ENCODE results near the gene PPFIBP1. TPM values are rescaled to one million over a fixed set of nuclear protein-coding genes. Genes with fewer than 3 reads are reported as not detected.

PPFIBP1 gene
- total RNA-seq, 1 donor from 2014 or later: 184 TPM

- no peak for DNase-seq (ENCODE audit: low spot score)
- Mint-ChIP-seq H3K27ac (ENCODE audit: unreplicated experiment) (peak overlapping the region; percentile 96), H3K4me1 (ENCODE audit: unreplicated experiment) (peaks cover 65% of the 10 kb centered on the region), H3K36me3 (ENCODE audit: low read depth, unreplicated experiment) (peaks cover 12% of the 10 kb centered on the region), H3K27me3 (ENCODE audit: unreplicated experiment) (no peaks in the 10 kb centered on the region), H3K4me3 (ENCODE audit: unreplicated experiment) (peak overlapping the region; percentile 42), H3K9me3 (ENCODE audit: unreplicated experiment) (no peaks in the 10 kb centered on the region)
- no peak for TF ChIP-seq CTCF (IDR thresholded peaks at IDR 0.05; ENCODE audit: unreplicated experiment)
Measured at GRCh38 chr12:27555925-27556778, 32.1 kb downstream of the PPFIBP1 start.

- Mint-ChIP-seq H3K27ac (ENCODE audit: unreplicated experiment) (peak overlapping the region; percentile 7), H3K36me3 (ENCODE audit: low read depth, unreplicated experiment) (no peaks in the 10 kb centered on the region), H3K4me3 (ENCODE audit: unreplicated experiment) (no peak overlapping the region), H3K4me1 (ENCODE audit: unreplicated experiment) (peaks cover 59% of the 10 kb centered on the region), H3K27me3 (ENCODE audit: unreplicated experiment) (no peaks in the 10 kb centered on the region), H3K9me3 (ENCODE audit: unreplicated experiment) (no peaks in the 10 kb centered on the region)
- DNase-seq (ENCODE audit: low spot score): no peak
- no peak for TF ChIP-seq CTCF (IDR thresholded peaks at IDR 0.05; ENCODE audit: unreplicated experiment)
Measured at GRCh38 chr12:27560126-27560525, 36.1 kb downstream of the PPFIBP1 start.

- Mint-ChIP-seq H3K27ac (ENCODE audit: unreplicated experiment) (no peak overlapping the region), H3K36me3 (ENCODE audit: low read depth, unreplicated experiment) (peaks cover 4% of the 10 kb centered on the region), H3K4me1 (ENCODE audit: unreplicated experiment) (peaks cover 57% of the 10 kb centered on the region), H3K27me3 (ENCODE audit: unreplicated experiment) (no peaks in the 10 kb centered on the region), H3K4me3 (ENCODE audit: unreplicated experiment) (no peak overlapping the region), H3K9me3 (ENCODE audit: unreplicated experiment) (no peaks in the 10 kb centered on the region)
- DNase-seq (ENCODE audit: low spot score): no peak
- no peak for TF ChIP-seq CTCF (IDR thresholded peaks at IDR 0.05; ENCODE audit: unreplicated experiment)
Measured at GRCh38 chr12:27561535-27562350, 37.7 kb downstream of the PPFIBP1 start.

GRCh38 chr12:27564612-27565213 is 40.7 kb downstream of the PPFIBP1 start:
- TF ChIP-seq CTCF (IDR thresholded peaks at IDR 0.05; ENCODE audit: unreplicated experiment): no peak
- no peaks in the 10 kb centered on the region for H3K27me3 Mint-ChIP-seq (ENCODE audit: unreplicated experiment)
- H3K4me1 Mint-ChIP-seq (ENCODE audit: unreplicated experiment): peaks cover 43% of the 10 kb centered on the region
- H3K9me3 Mint-ChIP-seq (ENCODE audit: unreplicated experiment): no peaks in the 10 kb centered on the region
- H3K36me3 Mint-ChIP-seq (ENCODE audit: low read depth, unreplicated experiment): peaks cover 8% of the 10 kb centered on the region
- H3K4me3 Mint-ChIP-seq (ENCODE audit: unreplicated experiment): no peak overlapping the region
- peak overlapping the region; percentile 17 for H3K27ac Mint-ChIP-seq (ENCODE audit: unreplicated experiment)
- no peak for DNase-seq (ENCODE audit: low spot score)
